Activated CD4-positive, CD25-positive, alpha-beta regulatory T cell (primary cell): ENCODE measurements around the gene ZNF91.
"Not testable (repeated sequence)": the region's sequence is repeated elsewhere in the genome, so short reads cannot be mapped to it uniquely, and the experiment has no call there.

Source experiments
- DNase-seq, 4 experiments: peaks; one replicate each; lab custom pipeline; 2025; lab: John Stamatoyannopoulos, UW

ZNF91 gene

GRCh38 chr19:23318941-23319340, 76.3 kb downstream of the ZNF91 start:
- DNase-seq: not testable (repeated sequence)

GRCh38 chr19:23318143-23318542, 77.1 kb downstream of the ZNF91 start:
- no peak for DNase-seq

- no peak for DNase-seq
Measured at GRCh38 chr19:23315286-23315685, 80.0 kb downstream of the ZNF91 start.

GRCh38 chr19:23314505-23315251, 80.6 kb downstream of the ZNF91 start:
- DNase-seq: no peak

- no peak for DNase-seq
Measured at GRCh38 chr19:23313196-23313595, 82.1 kb downstream of the ZNF91 start.

GRCh38 chr19:23312515-23312914, 82.8 kb downstream of the ZNF91 start:
- no peak for DNase-seq

GRCh38 chr19:23311551-23311950, 83.7 kb downstream of the ZNF91 start:
- DNase-seq: no peak

- no peak for DNase-seq
Measured at GRCh38 chr19:23310729-23311211, 84.5 kb downstream of the ZNF91 start.

GRCh38 chr19:23309926-23310325, 85.3 kb downstream of the ZNF91 start:
- DNase-seq: no peak

GRCh38 chr19:23305555-23305954, 89.7 kb downstream of the ZNF91 start:
- no peak for DNase-seq

GRCh38 chr19:23304238-23304637, 91.0 kb downstream of the ZNF91 start:
- no peak for DNase-seq

GRCh38 chr19:23294141-23294540, 101.1 kb downstream of the ZNF91 start:
- DNase-seq: no peak

- not testable (repeated sequence) for DNase-seq
Measured at GRCh38 chr19:23289966-23290365, 105.3 kb downstream of the ZNF91 start.
